Ascending aorta (tissue), 2 donors: ENCODE data around the gene CAMTA1. TPM values are rescaled to one million over a fixed set of nuclear protein-coding genes. Genes with fewer than 3 reads are reported as not detected.

ENCODE experiments used
- DNase-seq, 2 donors: peaks; one replicate each; pipeline ENCODE4 v3.0.0-alpha.2; 2019; ENCODE audit warnings: low spot score in 2 of 2
- H3K27ac ChIP-seq, 2 donors: fragments of 200-600 bp; sonication (generic); one replicate each; pipeline ENCODE4 v1.5.1; 2016 to 2017; ENCODE audit warnings: mild to moderate bottlenecking in 1 of 2
- H3K27me3 ChIP-seq: fragments of 200-600 bp; sonication (generic); one replicate; pipeline ENCODE4 v1.5.1; 2017
- H3K36me3 ChIP-seq, 2 donors: fragments of 200-600 bp; sonication (generic); one replicate each; pipeline ENCODE4 v1.5.1; 2016
- H3K4me1 ChIP-seq, 2 donors: fragments of 200-600 bp; sonication (generic); one replicate each; pipeline ENCODE4 v1.5.1; 2016 to 2017; ENCODE audit warnings: mild to moderate bottlenecking in 1 of 2
- H3K4me3 ChIP-seq, 2 donors: fragments of 200-600 bp; sonication (generic); one replicate each; pipeline ENCODE4 v1.5.1; 2016 to 2017; ENCODE audit warnings: mild to moderate bottlenecking in 1 of 2
- H3K9me3 ChIP-seq, 2 donors: fragments of 200-600 bp; sonication (generic); one replicate each; pipeline ENCODE4 v1.5.1; 2016
- intact Hi-C: fragments of 100-400 bp; cut with DNase I; formaldehyde crosslinking; loops from one replicate; pipeline ENCODE4 v1.15.1; 2023
- total RNA-seq: library from RNA; depleted of rRNA; stranded (reverse); fragments of >200 nt; gene quantifications from one replicate; pipeline ENCODE4 v1.1.0, GENCODE V29; 2016
- TF ChIP-seq, protein P1 (sequence below), 3 experiments: fragments of 200-600 bp in 2 of 3; fragments of 450-650 bp in 1 of 3; sonication (generic) in 2 of 3; IDR thresholded peaks; one replicate each; pipeline ENCODE4 v1.5.1; 2016 to 2019; ENCODE audit warnings: antibody characterized with exemption in 3 of 3, mild to moderate bottlenecking in 1 of 3, moderate library complexity in 1 of 3

The CAMTA1 gene
- total RNA-seq, 1 donor from 2014 or later = 53.3 TPM

DNA sequence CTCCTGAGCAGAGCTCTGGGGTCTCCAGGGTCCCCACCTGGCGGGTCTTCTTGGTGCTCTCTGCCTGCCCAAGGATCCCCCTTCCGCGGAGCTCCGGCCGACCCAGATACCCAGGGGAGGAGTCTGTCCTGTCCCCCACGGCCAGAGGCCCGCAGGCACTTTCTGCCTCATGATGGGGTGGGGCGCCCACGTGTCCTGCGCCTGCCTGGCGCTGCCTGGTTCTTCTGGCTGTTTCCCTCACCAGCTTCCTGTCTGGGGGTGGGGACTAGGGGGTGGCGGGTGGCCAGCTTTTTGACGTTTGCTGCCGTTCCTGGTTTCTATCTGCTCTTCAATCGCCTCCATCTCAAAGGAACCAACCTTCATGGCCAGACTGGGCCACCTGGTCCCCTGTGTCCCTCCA is 672.6 kb downstream of the CAMTA1 start:
- no peaks in the 10 kb centered on the region for H3K4me1 ChIP-seq
- no peak for DNase-seq
- H3K36me3 ChIP-seq = no peaks in the 10 kb centered on the region
- intact Hi-C loops = no loop called here
- TF ChIP-seq, protein P1, sequence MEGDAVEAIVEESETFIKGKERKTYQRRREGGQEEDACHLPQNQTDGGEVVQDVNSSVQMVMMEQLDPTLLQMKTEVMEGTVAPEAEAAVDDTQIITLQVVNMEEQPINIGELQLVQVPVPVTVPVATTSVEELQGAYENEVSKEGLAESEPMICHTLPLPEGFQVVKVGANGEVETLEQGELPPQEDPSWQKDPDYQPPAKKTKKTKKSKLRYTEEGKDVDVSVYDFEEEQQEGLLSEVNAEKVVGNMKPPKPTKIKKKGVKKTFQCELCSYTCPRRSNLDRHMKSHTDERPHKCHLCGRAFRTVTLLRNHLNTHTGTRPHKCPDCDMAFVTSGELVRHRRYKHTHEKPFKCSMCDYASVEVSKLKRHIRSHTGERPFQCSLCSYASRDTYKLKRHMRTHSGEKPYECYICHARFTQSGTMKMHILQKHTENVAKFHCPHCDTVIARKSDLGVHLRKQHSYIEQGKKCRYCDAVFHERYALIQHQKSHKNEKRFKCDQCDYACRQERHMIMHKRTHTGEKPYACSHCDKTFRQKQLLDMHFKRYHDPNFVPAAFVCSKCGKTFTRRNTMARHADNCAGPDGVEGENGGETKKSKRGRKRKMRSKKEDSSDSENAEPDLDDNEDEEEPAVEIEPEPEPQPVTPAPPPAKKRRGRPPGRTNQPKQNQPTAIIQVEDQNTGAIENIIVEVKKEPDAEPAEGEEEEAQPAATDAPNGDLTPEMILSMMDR (IDR thresholded peaks at IDR 0.05) = no peak
- no peak overlapping the region for H3K27ac ChIP-seq
- H3K27me3 ChIP-seq = no peaks in the 10 kb centered on the region
- H3K9me3 ChIP-seq = no peaks in the 10 kb centered on the region
- no peak overlapping the region for H3K4me3 ChIP-seq

DNA sequence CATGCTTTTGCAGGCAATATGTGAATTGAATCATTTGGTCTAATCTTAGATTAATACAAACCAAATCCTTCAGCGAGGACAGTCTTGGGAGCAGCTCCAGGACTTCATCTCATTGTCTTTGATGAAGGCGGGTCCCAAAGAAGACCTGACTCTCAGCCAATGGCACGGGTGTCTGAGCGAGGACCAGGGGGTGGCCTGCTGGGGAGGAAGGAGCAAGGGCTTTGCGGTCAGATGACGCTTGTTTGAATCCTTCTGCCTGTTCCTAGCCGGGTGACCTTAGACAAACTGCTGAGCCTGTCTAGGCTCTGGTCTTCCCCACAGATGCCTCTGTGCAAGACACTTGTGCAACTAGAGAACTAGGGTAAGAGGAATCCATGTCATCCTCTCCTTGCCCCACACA is 673.7 kb downstream of the CAMTA1 start:
- no peaks in the 10 kb centered on the region for H3K36me3 ChIP-seq
- no peak overlapping the region for H3K4me3 ChIP-seq
- no peak overlapping the region for H3K27ac ChIP-seq
- H3K27me3 ChIP-seq = no peaks in the 10 kb centered on the region
- no peak for DNase-seq
- H3K4me1 ChIP-seq = no peaks in the 10 kb centered on the region
- TF ChIP-seq, protein P1 (IDR thresholded peaks at IDR 0.05) = no peak
- intact Hi-C loops = no loop called here
- no peaks in the 10 kb centered on the region for H3K9me3 ChIP-seq

DNA sequence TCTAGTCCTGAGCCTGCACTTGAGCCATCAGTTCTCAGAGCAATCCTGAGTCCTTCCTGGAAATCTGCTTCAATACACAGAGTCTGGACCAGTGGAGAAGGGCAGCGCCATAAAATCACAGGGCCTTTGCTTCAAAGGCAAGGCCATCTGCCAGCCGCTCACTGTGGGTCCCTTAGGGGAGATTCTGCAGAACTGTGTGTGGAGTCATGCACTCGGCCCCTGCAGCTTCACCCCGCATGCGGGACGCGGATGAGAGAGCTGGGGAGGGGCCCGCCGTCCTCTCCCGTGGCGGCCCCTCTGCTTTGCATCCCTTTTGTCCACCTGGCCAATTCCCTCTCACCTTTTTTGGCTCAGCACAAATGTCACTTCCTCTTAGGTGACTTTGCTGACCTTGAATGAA is 674.7 kb downstream of the CAMTA1 start:
- DNase-seq = no peak
- TF ChIP-seq, protein P1 (IDR thresholded peaks at IDR 0.05) = no peak
- H3K27ac ChIP-seq = no peak overlapping the region
- H3K4me3 ChIP-seq = no peak overlapping the region
- no peaks in the 10 kb centered on the region for H3K9me3 ChIP-seq
- no peaks in the 10 kb centered on the region for H3K36me3 ChIP-seq
- no peaks in the 10 kb centered on the region for H3K27me3 ChIP-seq
- no peaks in the 10 kb centered on the region for H3K4me1 ChIP-seq
- intact Hi-C loops = no loop called here

DNA sequence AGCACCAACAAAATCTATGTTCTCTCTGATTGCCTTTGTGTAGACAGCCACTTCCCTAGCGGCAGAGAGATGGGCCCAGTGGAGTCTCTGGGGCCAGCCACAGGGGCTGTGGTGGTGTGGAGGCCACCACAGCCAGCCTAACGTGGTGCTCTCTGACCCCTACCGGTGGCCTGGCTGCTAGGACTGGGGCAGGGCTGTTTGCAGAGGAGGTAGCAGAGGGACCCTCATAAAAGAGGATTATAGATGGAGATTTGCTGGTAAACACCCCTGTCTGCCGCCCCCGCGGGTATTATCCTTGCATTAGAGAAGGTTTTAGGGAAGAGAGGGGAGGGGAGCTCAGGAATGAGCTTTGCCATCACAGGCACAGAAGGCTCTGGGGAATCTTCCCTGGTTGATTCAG is 675.6 kb downstream of the CAMTA1 start:
- no peak for DNase-seq
- no peak overlapping the region for H3K27ac ChIP-seq
- H3K4me3 ChIP-seq = no peak overlapping the region
- no peaks in the 10 kb centered on the region for H3K9me3 ChIP-seq
- TF ChIP-seq, protein P1 (IDR thresholded peaks at IDR 0.05) = no peak
- intact Hi-C loops = no loop called here
- no peaks in the 10 kb centered on the region for H3K36me3 ChIP-seq
- no peaks in the 10 kb centered on the region for H3K27me3 ChIP-seq
- no peaks in the 10 kb centered on the region for H3K4me1 ChIP-seq

DNA sequence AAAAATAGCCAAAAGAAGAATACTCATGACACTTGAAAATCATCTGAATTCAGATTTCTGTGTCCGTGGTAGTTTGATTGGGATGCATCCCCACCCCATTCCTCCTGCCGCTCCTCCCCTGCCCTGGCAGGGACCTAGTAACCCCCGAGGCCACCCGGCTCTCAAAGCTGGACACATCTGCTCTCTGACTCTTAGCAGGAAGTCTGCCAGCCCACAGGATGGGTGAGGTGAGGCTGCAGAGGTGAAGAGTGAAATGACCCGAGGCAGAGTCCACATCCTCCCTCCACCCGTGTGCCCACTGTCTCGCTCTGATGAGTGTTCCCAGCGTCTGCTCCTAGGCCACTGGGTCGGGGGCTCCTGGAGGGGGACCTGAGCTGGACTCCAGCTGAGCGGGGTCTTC is 677.4 kb downstream of the CAMTA1 start:
- no peak for DNase-seq
- intact Hi-C loops = no loop called here
- TF ChIP-seq, protein P1 (IDR thresholded peaks at IDR 0.05) = no peak
- Histone ChIP-seq H3K4me3 (no peak overlapping the region), H3K4me1 (no peaks in the 10 kb centered on the region), H3K36me3 (no peaks in the 10 kb centered on the region), H3K27me3 (no peaks in the 10 kb centered on the region), H3K27ac (no peak overlapping the region), H3K9me3 (no peaks in the 10 kb centered on the region)

DNA sequence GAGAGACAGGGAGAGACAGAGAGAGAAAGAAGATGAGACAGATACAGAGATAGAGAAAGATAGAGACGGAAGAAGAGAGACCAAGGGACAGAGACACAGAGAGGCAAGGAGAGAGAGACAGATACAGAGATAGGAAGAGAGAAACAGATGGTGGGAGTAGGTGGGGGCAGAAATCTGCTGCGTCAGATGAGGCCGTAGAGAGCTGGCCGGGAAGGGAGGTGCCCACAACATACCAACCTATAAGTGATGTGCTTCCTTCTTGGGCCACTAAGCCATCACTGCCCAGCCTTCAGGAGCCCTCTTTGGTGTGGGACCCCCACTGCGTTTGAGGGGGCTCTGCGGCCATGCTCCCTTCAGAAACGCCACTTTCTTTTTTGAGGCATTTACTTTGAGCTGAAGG is 678.3 kb downstream of the CAMTA1 start:
- Histone ChIP-seq H3K4me3 (no peak overlapping the region), H3K9me3 (no peaks in the 10 kb centered on the region), H3K36me3 (no peaks in the 10 kb centered on the region), H3K4me1 (no peaks in the 10 kb centered on the region), H3K27me3 (no peaks in the 10 kb centered on the region), H3K27ac (no peak overlapping the region)
- intact Hi-C loops = no loop called here
- TF ChIP-seq, protein P1 (IDR thresholded peaks at IDR 0.05) = no peak
- DNase-seq = no peak
